HEK293 (cell line): ENCODE data around the gene HIC1.

ENCODE experiments used
- CTCF ChIP-seq: fragments of 450-650 bp; formaldehyde crosslinking; IDR thresholded peaks from 2 replicates; pipeline ENCODE4 v1.5.1; 2016; ENCODE audit warnings: missing biosample characterization, missing genetic modification characterization
- ELK4 ChIP-seq: IDR thresholded peaks from 2 replicates; pipeline ENCODE4 v1.6.1; 2011; ENCODE audit warnings: mild to moderate bottlenecking, low read depth, low read length, borderline replicate concordance
- IKZF3 ChIP-seq: fragments of 450-650 bp; IDR thresholded peaks from 2 replicates; pipeline ENCODE4 v1.5.0; 2018; ENCODE audit warnings: missing biosample characterization, mild to moderate bottlenecking, missing genetic modification characterization, moderate library complexity
- ZNF311 ChIP-seq: fragments of 450-650 bp; formaldehyde crosslinking; IDR thresholded peaks from 2 replicates; pipeline ENCODE4 v1.5.1; 2017; ENCODE audit warnings: missing biosample characterization, missing genetic modification characterization, borderline replicate concordance
- ZNF768 ChIP-seq: fragments of 450-650 bp; formaldehyde crosslinking; IDR thresholded peaks from 2 replicates; pipeline ENCODE4 v1.5.1; 2018; ENCODE audit warnings: missing biosample characterization, mild to moderate bottlenecking, missing genetic modification characterization
- ZNF777 ChIP-seq: fragments of 450-650 bp; formaldehyde crosslinking; IDR thresholded peaks from 2 replicates; pipeline ENCODE4 v1.5.1; 2017; ENCODE audit warnings: missing biosample characterization, missing genetic modification characterization, borderline replicate concordance

- TF ChIP-seq ELK4 (no peak), ZNF768 (no peak), ZNF777 (tag by site-specific recombination) (no peak), ZNF311 (no peak), CTCF (peak; percentile 78), IKZF3 (tag by site-specific recombination) (peak; percentile 62; the same call in 1 of the 2 replicates)
These were observed at the start of gene HIC1 for GRCh38 chr17:2054512-2055291.
